Measurements from ENCODE around the gene JAKMIP1.

Gene JAKMIP1

DNA sequence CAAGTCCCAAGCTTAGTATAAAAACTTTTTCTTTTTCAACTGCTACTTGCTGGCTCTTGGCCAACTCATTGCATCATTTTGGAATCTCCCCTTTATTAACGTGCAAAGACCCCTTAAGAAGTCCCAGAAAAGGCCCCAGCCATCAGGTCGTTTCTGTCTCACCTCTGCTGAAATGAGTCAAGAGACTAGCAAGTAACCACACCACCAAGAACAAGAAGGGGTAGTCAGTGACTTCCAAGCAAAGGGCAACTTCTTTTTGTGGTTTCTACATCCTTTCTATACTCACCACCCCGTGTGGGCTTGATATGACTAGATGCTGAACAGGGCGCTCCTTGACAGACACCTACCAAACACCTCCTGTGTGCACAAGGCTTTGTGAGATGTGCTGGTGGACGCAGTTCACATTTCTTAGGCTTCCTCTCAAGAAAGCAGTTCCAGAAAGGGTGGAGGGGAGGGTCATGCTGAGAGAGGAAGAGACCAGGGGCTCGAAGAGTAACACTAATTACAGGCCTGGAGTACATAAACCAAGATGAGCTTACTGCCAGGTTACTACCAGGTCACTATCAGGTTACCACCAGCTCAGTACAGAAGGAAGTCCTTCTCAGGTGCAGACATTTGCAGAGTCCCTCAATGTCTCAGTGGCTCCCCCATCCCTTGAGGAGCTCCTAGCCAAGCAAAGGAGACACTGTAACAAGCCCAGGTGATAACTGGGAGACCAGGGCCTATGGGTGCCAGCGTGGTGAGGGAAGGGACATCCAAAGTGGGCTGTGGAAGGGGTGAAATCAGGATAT, 19.3 kb downstream of the JAKMIP1 start:
- peak in 1 of 2 donors; percentile 24 for DNase-seq (ENCODE audit: low read depth in 2 of 2)

DNA sequence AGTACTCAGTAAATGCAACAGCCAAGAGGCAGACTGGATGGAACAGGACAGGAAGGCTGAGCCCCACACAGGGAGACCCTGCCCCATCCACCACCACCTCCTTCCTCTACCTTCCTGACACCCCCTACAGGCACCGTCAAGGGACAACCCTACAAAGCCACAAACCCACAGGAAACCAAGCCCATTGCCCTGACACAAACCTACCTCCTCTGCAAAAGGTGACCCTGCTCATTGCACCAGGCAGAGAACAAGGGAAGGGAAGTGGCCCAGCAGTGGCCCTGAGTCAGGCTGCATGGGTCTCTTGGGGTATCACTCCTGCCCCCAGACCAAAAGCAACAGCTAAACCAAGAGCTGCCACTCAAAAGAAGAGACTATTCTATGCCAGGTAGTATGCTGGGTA, 21.0 kb downstream of the JAKMIP1 start:
- no peak for DNase-seq (ENCODE audit: low read depth in 2 of 2)

DNA sequence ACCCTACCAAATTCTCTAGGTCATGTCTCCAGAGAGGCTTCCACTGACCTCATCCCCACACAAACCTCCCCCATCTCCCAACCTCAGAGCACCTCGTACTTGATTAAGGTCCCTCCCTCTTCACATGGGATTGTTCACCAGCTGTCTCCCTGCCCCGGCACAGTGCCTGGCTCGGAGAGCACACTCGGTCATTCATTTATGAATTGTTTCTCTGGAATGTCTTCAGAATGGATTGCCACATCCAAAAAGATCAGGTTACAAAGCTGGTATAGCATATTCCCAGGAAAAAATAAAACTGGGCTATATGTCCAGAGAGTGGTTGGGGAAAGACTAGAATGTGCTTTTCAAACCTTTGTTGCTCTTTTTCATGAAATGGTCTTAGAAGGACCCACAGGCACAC, 21.6 kb downstream of the JAKMIP1 start:
- no peak for DNase-seq (ENCODE audit: low read depth in 2 of 2)

DNA sequence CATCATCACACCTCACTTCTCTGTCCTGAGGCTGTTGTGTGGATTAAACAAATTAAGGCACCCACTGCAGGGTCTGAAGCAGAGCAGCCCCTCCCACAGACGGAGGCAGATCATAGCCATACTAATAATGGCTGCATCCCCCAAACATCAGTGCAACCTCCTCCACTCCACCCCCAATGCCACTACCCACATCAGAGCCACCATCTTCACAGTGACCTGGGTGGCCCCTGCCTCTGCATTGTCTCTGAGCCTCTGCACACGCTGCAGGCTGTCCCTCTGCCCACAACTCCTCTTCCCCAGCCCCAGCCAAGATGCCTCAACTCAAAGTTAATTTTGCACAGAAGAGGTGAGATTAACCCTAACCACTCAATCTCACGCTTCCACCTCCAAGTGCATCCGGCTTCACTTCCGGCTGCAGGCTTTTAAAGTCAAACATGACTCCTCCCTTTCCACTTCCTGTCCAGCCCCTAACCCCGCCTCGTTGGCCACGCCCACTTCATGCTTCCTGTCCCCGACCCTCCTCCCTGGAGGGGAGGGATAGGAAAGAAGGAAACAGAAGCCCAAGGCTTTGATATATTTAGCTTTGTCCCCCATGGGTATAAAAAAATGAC, 22.7 kb downstream of the JAKMIP1 start:
- peak in 1 of 2 donors; percentile 27 for DNase-seq (ENCODE audit: low read depth in 2 of 2)

DNA sequence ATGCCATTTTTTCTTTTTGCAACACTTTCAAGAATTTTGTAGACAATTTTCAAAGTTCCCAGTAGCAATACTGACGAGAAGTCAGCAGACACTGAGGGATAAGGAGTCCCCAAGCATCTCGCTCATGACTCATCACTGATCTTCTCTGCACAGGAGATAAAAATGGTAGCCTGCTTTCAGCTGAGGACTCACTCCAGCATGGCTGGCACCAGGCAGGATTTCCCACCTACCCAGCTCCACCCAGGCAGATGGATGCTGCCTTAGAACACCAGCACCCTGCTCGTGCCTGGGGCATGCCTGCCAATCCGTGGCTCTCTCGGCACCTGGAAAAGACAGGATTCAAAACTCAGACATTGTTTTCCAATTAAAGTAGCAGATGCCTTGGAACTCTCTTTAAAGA, 24.9 kb downstream of the JAKMIP1 start:
- DNase-seq (ENCODE audit: low read depth in 2 of 2), result no peak

DNA sequence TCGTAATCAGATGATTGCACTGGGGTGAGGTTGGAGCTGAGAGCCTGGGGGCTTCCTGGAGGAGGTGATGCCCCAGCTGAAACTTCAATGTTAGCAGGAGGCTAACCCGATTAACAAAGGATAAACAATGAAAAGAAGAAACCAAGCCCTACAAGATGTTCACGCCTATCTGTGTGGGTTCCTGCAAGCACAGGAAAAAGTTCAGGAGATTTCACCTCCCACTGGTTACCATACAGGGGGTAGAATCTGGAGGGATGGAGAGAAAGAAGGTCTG, 27.5 kb downstream of the JAKMIP1 start:
- DNase-seq (ENCODE audit: low read depth in 2 of 2), result no peak

DNA sequence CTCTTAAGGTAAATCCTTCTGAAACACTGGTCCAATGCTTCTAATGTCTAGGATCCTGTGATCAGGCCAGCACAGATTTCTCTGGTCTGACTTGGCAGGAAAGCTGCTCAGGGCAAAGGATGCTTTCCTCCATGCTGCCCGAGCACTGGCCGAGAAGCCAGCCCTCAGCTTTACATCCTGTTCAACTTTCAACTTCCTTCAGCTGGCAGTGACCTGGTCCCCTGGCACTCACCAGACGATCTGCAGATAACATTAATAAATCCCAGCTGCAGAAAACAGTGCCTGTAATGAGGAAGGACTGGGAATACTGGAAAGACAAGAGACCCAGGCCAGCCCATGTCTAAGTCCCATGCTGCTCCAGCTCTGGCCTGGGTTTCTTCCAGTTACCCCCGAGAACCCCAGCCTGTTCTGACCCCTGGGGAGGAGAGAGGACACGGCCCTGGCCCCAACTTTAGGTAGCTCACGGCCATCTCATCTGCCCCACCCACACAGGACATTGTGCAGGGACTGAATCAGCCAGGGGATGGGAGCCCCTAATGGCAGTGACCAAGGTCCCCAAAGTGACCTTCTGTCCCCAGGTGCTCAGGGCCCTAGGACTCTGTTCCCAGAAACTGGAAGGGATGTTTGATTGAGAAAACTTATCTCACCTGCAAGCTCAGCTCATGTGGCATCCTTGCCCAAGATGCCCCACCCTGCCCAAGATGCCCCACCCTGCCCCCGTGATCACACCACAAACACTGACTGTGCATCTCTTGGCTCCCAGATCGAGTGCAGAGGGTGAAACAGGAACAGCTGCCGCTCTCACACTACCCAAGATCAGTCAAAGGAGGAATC, 28.0 kb downstream of the JAKMIP1 start:
- DNase-seq (ENCODE audit: low read depth in 2 of 2), result no peak

DNA sequence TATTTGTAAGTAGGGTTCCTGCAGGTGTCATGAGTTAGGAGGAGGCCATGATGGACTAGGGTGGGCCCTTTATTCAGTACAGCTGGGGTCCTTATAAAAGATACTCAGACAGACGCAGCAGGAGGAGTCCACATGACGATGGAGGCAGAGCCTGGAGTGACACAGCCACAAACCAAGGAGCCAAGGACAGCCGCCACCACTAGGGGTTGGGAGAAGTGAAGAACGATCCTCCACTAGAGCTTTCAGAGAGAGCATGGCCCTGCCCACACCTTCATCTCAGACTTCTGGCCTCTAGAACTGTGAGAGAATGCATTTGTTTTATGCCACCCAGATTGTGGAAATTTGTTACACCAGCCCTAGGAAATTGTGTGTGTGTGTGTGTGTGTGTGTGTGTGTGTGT, 31.1 kb downstream of the JAKMIP1 start:
- no peak for DNase-seq (ENCODE audit: low read depth in 2 of 2)

DNA sequence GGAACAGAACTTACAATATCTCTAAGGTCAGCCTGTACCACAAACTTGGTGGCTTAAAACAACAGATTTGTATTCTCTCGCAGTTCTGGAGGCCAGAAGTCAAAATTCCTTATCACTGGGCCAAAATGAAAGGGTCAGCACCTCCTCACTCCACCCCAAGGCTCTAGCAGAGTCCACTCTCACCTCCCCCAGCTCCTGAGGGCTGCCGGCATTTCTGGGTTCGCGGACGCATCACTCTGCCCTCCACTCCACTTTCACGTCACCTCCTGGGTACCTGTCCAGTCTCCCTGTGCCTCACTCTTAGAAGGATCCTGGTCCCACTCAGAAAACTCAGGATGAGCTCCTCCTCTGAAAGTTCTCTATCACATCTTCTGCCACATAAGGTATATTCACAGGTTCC, 34.6 kb downstream of the JAKMIP1 start:
- DNase-seq (ENCODE audit: low read depth in 2 of 2), result no peak

DNA sequence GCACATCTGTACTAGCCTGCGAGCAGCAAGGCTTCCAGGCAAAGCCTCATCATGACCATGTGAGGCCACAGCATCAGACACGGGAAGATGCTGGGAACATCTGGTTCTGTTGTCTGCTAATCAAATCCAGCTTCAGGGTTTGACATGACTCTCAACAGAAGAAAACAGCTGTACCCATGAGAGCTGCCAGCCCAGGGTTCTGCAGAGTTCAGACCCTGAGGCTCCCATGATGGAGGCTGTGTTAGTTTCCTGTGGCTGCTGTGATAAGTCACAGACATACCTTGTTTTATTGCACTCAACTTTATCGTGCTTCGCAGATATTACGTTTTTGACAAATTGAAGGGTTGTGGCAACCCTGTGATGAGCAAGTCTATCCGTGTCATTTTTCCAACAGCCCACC, 37.5 kb downstream of the JAKMIP1 start:
- DNase-seq (ENCODE audit: low read depth in 2 of 2), result no peak

DNA sequence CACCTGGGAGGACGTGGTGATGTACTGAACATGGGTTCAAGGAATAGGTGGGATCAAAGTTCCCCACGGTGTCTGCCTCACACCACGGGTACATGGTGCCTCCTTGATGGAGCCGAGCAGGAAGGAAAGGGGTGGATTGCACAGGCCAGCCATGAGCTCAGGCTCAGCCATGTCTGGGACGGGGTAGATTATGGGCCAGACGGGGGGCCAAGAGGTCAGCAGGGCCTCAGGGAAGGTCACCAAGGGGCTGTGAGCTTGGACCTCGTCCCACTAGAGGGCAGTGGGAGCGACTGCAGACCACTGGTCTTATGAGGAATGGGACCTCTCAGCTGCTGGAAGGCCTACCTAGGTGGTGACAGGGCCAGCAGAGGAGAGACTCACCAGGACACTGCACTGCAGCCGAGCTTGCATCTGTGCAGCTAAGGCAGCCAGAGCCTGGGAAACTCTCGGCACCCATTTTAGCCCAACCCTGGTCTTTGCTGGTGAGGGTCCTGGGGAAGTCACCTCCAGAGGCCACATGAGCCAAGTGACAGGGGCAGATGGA, 38.4 kb downstream of the JAKMIP1 start:
- no peak for DNase-seq (ENCODE audit: low read depth in 2 of 2)

DNA sequence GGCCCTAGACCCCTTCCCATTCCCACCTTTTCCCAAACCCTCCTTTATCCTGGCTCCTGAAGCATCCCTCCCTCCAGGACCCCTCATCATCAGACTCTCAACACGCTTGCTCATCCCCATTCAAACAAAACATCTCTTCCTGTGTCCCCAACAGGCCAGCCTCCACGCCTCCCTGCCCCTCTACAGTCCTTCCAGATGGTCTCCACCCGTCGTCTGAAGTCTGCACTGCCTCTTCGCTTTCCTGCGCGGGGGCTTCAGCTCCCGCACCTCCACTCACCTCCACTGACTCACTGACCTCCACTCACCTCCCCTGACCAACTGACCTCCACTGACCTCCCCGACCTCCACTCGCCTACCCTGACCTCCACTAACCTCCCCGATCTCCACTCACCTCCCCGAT, 39.8 kb downstream of the JAKMIP1 start:
- DNase-seq (ENCODE audit: low read depth in 2 of 2), result no peak

DNA sequence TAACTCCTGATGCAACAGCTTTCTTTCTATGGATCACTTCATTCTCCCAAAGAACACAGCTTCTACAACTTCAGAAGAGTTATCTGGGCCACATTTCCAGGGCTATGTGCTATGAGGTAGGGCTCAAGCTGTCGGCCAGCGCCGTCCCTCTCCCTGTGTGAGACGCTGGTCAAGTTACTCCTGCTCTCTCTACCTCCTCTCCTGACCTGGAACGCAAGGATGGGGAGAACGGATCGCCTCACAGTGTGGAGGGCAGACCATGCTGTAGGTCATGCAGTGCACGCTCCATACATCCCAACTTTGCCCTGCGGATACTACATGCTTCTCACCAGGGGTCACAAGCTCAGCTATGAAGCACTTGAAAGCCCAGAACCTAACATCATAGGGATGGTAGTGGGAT, 42.4 kb downstream of the JAKMIP1 start:
- no peak for DNase-seq (ENCODE audit: low read depth in 2 of 2)

DNA sequence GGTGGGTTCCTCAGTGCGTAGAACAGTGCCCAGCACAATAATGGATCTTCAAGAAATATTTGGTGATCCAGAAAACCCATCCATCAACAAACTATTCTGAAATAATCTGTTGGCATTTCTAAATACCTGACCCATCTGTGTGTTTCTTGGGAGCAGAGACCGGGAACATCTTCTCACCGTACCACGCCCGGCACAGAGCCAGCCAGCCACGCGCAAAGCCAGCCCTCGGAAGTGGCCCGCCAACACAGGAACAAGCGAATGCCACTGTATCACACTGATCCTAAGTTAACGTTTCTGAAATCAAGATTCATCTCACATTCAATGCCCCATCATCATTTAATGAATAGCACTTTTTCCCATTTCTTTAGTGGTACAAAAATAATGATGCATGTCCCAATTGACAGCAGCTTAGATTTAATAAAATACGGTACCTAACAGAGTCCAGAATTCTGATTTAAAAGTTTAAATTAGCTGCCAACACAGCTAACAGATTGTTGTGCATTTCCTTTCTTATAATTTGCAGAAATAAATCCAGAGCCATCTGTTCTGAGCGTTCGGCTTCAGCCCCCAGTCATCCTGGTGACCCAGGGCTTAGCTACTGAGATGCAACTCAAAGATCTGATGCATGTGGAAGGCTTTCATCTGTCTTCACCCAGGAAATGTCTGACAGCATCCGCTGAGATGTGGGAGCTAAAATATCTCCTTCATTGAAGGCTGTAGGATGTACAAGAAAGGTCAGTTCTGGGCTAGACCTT, 44.2 kb downstream of the JAKMIP1 start:
- no peak for DNase-seq (ENCODE audit: low read depth in 2 of 2)

DNA sequence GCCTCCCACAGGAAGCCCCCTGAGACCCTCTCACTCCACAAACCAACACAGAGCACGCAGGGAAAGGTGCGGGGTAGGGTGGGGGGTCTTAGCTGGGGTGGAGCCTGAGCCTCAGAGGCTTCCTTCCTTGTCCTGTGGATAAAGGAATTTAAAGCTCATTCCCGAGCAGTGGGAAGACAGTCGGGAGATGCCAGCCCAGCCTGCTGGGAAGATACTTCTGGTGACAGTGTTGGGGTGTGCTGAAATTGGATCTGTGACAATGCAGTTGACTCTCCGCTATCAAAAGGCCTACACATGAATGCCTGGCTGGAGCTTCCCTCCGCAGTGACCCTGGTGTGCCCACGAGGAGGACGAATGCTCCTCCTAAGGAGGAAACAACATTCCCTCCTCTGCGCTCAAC, 45.5 kb downstream of the JAKMIP1 start:
- DNase-seq (ENCODE audit: low read depth in 2 of 2), result no peak

DNA sequence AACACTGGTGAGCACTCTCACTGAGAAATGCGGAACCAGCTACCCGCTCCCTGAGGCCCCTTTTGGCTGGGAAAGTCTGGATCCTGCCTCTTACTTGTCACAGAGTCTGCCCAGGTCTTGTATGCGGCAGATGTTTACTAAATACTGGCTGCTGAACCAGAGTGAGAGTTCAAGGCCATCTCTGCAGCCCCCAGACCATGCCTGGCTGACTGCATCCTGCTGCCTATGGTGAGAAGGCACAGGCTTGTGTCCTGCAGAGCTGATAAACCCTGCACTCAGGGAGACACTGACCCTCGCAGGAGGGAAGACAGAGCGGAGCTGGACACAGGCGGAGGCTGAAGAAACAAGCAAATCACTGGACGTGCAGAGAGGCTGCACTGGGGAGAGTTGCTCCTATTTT, 46.5 kb downstream of the JAKMIP1 start:
- DNase-seq (ENCODE audit: low read depth in 2 of 2), result no peak

DNA sequence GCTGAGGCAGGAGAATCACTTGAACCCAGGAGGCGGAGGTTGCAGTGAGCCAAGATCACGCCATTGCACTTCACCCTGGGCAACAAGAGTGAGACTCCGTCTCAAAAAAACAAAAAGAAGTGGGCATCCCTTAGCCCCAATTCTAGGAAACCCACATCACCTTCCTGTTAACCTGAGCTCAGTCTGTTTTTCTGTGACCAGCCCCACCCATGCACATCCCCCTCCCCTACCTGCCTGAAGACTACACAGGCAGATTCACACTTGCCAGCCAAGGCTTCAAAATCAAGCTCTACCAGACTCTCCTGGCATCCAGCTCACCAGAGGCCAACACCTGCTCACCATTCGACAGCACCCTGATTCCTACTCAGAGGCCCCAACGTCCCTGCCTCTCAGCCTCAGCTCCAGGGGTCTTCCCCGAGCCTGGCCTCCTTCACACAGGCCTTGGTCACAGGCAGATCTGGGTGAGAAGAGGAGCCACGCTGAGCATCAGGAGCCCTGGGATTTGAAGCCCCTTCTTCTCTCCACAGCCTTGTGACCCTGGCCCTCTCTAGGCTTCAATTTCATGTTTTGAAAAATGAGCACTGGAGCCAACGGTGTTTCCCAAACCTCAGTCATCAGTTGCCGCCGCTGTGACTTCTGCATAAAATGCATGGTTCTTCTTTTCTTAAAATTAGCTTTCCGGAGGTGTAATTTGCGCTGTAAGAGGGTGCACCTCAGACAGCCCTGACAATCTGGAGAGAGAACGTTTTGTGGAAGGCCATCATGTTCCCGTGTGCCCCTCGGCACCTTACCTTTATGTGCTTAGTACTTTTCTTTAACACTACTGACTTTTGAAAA, 47.3 kb downstream of the JAKMIP1 start:
- DNase-seq (ENCODE audit: low read depth in 2 of 2), result no peak

DNA sequence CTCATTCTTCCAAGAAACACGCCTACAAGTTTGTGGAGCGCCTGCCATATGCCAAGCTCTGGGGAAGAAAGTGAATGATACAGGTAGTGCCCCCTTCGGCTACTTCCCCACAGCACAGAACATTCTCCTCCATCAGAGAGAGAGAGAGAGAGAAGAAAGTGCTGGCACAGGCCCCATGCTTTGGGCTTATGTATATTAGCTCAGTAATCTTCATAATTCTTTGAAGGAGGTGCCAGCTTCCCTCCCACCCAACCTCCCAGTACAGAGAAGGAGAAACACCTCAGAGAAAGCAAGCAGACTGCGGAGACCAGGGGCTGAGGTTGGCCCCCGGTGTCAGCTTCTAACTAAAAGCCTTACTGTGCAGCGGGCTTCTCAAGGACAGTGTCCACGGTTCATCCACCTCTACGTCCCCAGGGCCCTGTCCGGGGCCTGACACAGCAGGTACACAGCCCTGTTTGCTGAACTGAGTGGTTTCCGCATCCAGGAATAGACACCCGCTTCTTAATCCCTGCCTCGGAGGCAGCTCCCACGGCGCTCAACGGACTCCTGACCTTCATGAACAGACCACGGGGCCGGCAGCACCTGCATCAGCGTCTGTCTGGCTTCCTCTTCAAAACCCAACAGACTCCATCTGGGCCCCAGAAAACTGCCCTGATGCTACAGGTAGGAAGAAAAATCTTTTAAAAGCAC, 50.2 kb downstream of the JAKMIP1 start:
- DNase-seq (ENCODE audit: low read depth in 2 of 2), result no peak

DNA sequence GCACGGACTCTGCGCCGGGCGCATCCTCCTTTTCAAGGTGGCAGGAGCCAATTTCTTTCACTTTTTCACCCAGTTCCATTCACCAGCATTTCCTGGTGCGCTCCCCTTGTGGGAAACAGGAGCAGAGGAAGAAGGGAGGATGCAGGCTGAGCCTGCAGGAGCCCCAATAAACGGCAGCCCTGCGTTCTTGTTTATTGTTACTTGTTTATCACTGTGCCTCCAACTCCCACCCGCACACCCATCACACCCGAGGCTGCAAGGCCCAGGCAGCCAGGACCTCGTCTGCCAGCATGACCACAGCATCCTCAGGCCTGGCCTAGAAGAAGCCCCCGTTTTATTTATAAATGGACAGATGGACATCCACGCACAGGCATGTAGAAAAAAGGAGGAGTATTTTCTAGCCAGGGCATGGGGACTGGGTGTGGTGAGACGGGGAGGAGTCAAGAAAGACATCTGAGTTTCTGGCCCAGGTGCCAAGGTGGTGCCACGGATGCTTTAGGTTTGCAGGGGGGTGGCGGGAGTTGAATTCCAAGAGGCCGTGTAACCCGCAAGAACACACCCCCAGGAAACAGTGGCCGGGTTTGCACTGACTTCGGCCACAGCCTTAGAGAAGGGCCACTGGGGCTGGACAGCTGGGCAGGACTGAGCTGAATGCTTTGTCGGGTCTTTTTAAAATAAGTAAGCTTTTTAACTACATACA, 51.7 kb downstream of the JAKMIP1 start:
- DNase-seq (ENCODE audit: low read depth in 2 of 2), result no peak

DNA sequence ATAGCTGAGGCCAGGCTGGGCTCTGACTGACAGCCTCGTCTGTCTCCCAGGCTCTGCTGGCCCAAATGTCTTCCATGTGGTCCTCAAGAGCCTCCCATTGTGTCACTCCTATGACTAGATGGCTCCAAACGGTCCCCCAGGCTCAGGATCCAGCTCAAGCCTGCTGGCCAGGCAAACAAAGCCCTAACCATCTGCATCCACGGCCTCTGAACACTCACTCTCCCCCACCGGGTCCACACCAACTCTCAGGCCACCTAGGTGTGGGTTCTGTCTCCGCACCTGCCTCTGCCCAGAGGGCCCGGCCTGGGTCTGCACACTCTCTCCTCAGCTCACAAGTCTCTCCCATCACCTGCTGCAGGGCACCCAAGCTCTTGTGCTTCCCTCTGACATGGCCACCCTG, 52.9 kb downstream of the JAKMIP1 start:
- DNase-seq (ENCODE audit: low read depth in 2 of 2), result no peak
